NCI-H128 (cell line): Measurements from ENCODE around the gene APLP2.

ENCODE experiments used
- DNase-seq: peaks from one replicate; lab custom pipeline; 2025; ENCODE audit not compliant: unreplicated experiment; lab: John Stamatoyannopoulos, UW

APLP2 gene

DNA sequence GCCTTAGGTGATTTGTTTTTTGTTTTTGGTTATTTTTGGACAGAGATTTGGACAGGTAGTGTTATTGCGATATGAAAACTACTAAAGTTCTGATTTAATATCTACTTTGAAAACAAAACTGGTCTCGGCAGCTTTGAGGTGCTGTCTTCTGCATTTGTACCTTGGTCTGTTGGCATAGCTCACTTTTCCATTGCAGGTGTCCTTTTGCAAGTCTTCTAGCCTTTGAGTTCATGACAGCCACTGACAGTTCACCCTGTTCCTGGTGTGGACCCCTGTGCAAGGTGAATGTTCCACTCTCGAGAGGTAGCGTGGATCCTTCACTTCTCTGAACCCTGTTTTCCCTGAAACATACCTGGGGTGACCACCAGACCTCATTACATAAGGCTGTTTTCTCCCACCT lies 45.0 kb downstream of the APLP2 start:
- no peak for DNase-seq

DNA sequence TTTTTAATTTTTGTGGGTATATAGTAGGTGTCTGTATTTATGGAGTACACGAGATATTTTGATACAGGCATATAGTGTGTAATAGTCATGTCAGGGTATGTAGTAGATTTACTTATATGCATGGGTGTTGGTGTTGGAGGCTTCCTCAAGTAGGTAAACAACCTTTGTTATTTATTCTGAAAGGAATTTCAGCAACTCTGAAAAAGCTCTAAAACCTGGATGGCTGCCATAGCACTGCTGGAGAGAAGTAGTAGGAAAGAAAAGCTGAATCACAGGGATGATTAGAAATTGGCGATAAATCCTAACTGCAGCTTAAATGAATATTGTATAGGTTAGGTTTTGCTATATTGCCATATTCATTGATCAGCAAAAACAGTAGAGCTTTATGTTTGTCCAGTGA lies 45.5 kb downstream of the APLP2 start:
- DNase-seq, result no peak

DNA sequence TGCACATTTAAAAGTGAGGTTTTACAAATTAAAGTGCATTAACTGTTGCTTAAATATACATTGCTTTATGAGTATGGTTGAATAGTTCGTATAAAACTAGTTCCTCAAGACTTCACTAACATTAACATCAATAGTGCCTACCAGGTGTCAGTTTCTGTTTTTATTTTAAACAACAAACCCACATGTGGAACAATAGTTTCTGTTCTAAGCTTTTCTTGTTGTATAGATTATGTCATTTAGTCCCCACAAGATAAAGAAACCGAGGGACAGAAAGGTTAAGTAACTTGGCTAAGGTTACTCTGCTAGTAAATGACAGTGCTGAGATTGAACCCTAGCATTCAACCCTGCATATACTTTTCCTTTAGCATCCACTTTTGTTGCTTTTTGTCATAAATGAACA lies 48.5 kb downstream of the APLP2 start:
- DNase-seq, result no peak

DNA sequence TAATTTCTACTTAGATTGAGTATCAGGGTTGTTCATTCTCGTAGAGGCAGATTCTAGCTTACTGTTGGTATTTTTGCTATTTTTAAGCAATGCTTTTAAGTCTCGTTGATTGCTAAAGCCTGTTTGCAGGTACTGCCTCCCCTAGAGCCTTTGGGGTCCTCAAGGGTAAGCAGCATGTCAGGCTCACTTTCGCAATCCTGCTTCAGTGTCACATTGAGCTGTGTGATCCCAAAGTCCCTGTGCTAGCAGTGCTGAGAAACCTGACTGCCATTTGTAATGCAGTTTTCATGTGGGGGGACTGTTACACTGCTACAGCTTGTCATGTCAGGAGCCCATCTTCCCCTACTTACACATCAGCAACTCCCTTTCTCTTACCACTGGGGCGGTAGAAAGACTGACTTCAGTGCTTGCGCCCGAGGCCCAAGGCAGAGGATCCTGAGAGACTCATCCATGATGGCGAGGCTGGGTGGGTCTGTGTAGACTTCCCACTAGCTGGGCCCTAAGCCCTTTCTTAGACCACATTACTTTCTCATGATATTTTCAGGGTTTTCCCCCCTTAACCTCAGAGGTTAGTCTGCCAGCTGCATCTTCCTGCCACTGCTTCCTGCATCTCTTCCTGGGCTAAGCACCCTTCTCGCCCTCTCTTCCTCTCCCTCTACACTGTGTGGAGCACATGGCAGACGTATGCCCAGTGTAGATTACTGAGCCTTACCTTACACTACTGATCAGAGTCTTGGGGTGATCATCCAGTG lies 49.1 kb downstream of the APLP2 start:
- no peak for DNase-seq

DNA sequence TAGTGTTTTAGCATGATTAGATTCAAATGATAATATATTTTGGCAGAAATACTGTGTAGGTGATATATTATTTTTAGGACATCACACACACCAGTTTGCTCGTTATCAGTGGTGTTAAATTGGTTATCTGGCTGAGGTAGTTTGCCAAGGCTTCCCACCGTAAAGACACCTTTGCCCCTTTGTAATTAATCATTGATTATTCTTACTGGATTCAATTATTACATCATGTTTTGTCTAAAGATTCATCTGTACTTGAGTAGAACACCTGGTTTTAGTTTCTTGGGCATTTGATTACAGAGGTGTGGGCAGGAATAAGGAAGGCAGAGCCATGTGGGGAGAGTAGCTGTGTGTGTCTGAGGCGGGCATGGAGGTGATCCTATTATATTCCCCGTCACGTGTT lies 50.4 kb downstream of the APLP2 start:
- DNase-seq, result no peak

DNA sequence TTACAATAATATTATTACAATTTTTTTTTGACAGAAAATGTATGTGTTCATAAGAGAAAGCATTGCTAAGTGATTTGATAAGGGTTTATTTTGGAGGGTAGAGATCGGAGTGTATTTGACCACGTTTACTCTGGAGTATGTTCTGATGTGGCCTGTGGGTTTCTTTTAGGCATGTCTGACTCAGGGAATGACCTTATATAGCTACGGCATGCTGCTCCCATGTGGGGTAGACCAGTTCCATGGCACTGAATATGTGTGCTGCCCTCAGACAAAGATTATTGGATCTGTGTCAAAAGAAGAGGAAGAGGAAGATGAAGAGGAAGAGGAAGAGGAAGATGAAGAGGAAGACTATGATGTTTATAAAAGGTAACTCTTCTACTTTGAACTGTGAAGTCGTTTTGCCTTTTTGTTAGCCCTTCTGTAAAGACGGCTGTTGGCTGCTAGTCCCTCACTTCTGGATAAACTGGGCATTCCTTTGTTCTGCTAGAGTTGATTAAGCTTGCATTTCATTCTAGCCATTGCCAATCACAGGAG lies 51.8 kb downstream of the APLP2 start:
- no peak for DNase-seq

DNA sequence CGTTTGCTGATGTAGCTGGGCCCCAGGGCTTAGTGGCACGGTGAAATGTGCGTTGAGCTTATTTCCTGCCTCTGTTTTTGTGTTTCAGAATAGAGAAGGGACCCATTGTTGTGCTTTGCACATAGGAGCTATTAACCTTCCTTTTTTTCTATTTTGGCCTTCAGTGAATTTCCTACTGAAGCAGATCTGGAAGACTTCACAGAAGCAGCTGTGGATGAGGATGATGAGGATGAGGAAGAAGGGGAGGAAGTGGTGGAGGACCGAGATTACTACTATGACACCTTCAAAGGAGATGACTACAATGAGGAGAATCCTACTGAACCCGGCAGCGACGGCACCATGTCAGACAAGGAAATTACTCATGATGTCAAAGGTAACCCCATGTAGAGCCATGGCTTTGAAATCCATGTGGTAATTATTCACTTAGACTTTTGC lies 52.5 kb downstream of the APLP2 start:
- DNase-seq, result no peak

DNA sequence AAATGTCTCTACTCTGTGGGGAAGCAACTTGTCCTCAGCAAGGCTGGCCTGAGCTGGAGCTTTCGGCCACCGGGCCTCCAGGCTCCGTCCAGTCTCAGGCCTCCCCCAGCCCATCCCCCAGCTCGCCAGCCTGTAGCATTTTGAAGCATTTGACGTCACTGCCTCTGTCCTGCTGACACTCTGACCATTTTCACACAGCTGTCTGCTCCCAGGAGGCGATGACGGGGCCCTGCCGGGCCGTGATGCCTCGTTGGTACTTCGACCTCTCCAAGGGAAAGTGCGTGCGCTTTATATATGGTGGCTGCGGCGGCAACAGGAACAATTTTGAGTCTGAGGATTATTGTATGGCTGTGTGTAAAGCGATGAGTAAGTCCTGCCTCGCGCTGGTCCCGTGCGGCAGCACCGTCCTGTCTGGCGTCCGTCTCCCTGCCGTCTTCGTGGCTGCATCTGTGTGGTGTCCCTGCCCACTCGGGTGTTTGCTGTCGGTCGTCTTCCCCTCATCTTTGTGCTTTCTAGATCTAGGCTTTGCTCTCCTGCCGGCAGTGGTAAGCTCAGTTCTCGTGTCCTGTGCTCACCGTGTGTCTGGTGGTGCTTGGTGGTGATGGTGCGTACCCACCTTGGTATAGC lies 53.8 kb downstream of the APLP2 start:
- no peak for DNase-seq

DNA sequence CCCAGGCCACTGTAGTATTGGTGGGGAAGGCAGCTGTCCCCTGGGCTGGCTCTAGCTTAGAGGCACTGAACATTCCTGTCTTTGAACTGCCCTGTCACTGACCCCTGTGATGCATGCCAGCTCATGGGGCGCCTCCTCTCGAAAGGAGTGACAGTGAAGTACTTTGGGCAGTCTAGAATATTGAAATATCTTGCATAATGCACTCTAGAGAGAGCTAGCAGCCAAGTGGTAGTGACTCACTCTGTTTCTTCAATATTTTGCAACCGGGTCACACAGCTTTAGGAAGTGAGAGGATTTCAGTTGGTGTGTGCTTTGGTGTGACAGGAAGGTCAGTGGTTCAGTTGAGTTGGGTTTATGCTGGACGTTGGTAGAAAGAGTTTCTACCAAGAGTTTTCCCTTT lies 54.4 kb downstream of the APLP2 start:
- no peak for DNase-seq

DNA sequence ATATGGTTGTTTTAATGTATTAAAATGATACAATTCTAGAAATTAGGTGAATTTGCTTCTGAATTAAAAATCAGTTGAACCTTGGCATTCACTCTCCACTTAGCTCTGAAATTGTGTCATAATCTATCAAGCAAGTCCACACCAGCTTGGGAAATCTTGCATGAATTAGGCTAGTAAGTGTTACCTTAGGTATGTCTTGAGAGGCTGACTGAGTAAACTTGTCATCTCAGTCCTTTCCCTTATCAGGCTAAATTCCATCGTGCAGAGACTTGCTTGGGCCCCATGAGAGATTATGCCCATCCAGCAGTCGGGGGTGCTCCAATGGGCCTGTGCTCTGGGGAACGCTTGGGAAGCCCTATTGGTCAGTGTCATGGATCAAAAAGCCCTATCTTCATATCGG lies 55.9 kb downstream of the APLP2 start:
- DNase-seq, result no peak

DNA sequence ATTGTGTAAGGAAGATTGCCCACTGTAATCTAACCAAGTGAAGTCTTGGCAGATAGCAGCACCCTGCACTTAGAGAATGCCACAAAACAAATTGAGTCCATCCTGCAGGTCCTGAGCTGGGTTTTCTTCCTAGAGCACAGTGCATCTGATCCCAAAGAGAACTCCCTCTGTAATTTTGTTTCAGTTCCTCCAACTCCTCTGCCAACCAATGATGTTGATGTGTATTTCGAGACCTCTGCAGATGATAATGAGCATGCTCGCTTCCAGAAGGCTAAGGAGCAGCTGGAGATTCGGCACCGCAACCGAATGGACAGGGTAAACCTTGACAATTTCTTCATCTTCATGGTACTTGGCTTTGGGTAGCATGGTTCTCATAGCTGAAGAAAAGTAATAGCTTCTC lies 56.8 kb downstream of the APLP2 start:
- DNase-seq, result no peak

DNA sequence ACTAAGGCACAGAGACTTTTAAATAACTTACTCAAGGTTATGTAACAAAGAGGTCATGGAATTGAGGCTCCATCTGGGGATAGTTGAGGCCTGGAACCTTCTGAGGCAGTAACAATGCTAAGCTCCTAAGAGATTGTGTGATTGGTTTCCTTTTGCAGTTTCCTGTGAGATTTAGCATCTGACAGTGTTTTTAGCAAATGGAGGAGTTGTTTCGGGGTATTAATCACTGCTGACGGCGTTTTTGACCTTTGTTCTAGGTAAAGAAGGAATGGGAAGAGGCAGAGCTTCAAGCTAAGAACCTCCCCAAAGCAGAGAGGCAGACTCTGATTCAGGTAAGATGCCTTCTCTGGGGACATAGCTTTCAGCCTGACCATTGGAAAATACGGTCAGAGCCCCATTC lies 57.8 kb downstream of the APLP2 start:
- DNase-seq, result no peak

DNA sequence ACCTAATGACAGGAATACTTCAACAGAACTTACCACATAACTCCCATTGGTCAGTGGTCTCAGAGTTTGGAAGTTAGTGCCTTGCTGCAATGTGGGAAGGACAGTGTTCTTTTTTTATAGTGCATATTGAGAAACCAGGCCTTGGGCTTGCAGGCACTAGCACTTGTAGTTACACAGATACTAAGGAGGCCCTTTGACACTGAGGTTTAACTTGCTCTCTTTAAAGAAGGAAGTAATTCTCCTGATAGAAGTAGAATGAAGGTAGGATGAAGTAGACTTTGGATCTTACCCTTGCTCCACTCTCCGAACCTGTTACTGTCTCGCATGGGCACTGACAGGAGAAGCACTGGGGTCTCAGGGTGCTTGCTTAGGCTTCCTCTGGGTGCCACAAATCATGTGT lies 58.9 kb downstream of the APLP2 start:
- no peak for DNase-seq

DNA sequence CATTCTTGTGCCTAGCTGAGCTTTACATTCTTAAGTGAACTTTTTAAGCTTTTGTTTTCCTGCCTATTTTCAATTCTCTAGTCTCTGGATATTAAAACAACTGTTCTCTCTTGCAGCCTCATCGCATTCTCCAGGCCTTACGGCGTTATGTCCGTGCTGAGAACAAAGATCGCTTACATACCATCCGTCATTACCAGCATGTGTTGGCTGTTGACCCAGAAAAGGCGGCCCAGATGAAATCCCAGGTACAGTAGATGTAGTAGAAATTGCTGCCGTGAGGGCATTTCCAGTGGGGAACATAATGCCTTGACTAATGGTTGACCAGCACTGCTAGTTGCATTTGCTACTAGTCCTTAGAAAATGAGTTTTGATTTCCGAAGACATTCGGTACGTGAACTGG lies 60.2 kb downstream of the APLP2 start:
- DNase-seq, result no peak

DNA sequence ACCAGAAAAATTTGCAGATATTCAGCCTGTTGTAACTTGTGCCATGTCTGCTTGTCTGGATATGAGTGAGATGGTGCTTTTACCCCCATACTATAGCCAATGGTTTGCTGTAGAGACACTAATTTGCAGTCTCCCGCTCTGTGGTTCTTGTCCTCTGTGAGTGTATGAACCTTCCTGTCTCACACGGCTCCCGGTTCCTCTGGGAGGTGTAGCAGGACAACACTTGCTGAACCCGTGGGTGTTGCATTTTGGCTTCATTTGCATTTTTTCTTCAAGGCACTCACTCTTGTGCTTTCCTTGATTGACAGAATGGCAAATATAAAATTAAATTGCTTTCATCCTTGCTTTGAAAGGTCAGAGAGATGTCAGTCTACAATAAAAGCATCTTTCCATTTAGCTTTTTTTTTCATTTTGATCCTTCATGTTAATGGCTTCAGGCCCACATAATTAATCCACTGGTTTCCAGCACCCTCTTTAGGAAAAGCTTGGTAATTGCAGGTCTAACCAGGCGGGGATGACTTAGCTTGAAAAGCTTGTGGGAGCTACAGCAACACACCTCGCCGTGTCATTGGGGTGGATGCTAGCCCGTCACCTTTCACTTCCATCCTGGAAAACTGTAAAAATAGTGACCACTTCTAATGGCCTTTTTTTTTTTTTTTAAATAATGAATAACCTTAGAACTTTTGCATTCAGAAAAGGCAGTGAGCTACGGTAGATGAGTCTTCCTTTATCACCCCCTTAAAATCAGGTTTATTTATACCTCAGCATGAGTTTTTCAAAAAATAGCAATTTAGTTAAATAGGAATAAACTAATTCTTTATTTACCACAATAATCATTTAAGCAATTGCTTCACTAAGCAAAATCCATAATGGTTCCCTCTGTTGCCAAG lies 62.5 kb downstream of the APLP2 start:
- no peak for DNase-seq

DNA sequence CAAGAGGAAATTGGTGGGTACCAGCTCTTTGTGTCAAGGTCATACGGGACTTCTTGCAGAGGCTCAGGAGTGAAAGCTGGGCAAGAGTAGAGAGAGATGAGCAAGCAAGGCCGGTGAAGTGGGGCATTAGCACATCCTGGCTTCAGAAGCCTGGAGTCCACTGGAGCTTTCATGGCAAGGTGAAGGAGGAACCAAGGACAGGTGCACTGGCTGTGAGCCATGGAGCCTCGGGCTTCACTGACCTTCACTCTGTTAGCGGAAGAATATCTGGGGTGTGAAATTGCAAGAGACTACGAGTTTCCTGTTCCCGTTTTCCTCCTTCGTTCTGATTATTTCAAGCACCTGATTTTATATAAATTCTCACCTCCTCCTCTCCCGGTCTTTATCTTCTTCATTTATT lies 64.0 kb downstream of the APLP2 start:
- DNase-seq, result no peak

DNA sequence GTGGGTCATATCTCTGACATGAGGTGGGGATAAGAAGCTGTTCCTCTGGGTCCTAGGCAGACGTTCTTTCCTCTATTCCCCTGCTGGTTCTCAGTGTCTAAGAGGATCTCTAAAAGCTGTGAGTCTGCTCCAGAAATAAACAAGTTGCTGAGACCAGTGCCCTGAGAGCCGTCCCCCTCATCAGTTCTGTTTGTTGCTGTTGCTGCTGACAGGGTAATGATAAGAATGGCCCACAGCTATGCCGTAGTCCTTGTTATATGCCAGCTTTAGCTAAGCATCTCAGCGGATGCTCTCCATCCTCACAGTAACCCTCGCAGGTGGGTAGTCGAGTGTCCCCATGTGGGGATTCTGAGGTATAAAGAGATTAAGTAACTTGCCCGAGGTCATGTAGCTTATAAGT lies 66.4 kb downstream of the APLP2 start:
- no peak for DNase-seq

DNA sequence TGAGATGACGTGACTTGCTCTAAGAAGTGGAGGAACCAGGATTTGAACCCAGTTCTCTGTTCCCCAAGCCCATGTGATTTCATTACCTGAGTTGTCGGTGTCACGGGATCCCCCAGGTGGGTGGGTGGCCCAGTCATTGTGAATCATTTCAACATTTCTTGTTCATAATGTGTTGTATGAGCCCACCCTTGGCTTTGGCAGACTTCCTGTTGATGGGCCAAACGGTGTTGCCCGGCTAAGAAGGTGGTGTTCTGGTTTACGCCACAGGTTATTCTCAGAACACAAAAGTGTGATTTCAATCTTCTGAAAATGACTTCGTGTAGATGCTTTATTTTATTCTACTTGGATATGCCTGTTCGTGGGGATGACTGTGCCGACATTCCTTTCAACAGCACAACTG lies 68.3 kb downstream of the APLP2 start:
- DNase-seq, result no peak

DNA sequence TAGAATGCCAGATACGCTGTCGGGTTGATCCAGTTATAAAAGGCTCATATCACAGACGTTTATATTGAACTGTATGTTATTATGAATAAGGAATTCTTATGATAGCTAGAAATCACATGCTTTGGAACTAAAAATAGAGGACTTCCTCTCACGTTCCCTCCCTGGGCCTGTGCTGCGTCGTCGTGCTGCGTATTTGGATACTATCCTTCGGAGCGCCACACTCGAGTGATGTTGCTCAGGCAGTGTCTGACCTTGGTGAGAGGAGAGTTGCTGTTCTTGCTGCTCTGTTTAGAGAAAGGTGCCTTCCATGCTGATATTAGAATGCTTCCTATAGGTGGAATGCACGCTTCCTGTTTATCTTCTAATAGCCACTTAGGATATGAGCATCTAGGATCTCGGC lies 69.7 kb downstream of the APLP2 start:
- DNase-seq, result no peak

DNA sequence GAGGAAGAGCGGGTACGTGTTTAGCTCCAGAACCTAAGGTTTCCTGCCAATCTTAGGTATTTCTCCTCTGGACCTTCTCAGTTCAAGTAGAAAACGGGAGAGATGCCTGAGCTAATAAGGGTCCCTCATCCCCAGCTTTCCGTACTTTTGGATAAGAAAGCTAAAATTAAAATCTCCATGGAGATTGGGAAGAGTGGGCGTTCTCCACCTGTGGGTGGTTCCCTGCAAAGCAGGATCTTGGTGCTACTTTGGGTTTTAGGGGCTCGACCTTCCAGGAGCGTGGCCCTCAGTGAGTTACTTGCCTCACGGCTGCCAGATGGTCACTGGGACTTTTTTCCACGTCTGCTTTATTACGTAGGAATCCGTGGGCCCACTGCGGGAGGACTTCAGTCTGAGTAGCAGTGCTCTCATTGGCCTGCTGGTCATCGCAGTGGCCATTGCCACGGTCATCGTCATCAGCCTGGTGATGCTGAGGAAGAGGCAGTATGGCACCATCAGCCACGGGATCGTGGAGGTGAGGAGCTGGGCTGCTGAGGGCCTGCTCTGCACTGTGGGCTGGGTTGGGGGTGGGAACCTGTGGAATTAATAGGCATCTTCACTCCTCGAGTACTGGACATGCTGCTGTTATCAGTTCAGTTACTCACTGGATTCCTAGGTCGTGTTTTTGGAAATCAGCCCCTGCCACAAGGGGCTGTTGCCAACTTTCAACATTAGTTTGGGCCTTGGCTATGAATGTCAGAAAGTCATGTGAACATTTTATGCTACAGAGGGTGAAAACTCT lies 72.1 kb downstream of the APLP2 start:
- no peak for DNase-seq

DNA sequence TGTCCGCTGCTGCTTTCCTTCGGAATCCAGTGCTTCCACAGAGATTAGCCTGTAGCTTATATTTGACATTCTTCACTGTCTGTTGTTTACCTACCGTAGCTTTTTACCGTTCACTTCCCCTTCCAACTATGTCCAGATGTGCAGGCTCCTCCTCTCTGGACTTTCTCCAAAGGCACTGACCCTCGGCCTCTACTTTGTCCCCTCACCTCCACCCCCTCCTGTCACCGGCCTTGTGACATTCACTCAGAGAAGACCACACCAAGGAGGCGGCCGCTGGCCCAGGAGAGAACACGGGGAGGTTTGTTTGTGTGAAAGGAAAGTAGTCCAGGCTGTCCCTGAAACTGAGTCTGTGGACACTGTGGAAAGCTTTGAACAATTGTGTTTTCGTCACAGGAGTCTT lies 74.4 kb downstream of the APLP2 start:
- DNase-seq, result no peak
